ENCODE measurements around the gene ADPGK.

The ADPGK gene

GRCh38 chr15:72787526-72787925, 4.0 kb upstream of the ADPGK start:
- DNase-seq: no peak

DNA sequence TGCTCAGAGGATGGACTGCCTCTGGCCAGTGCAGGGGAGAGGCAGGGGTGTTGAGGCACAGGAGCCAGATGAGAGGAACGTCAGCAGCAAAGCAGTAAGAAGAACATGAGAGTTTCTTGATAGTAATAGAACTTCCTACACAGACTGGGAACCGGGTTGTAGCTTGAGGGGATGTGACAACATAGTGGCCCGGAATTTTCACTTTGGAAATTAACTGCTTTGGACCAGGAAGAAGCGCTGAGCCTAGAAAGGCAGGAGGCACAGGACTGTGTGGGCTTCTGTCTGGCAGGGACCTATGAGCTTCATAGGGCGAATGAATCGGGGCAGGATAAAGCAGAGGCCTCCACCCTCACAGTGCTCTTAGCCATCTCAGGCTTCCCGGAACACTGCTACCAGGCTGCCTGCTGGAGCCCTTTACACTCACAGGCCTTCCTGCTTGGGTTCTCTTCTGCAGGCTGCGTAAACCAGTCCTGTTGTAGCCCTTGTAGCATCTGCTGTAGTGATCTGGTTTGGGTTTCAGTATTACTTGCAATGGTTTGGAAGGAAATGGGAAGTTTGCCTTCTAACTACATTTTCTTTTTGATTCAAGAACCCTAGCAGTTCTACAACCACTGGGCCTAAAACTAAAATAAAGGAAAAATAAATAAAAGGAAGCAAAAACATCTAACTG, 3.3 kb upstream of the ADPGK start:
- no peak for DNase-seq

GRCh38 chr15:72786242-72786641, 2.7 kb upstream of the ADPGK start:
- no peak for DNase-seq

DNA sequence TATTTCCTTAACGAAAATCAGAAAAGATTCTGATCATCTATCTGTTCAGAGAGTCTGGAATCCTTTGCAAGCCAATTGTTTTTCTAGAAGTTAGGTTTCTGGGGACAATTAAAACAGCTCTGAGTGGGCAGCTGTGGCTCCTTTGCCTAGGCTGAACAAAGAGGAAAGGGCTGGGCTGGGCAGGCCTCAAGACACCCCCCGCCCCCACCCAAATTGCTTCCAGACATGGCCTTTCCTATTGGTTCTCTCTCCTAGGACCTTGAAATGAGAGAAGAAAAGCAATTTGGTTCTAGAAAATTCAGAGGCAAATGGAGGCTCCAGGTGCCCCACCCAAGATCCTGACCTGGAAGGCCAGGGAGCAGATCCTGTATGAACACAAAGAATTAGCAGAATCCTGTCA, 2.3 kb upstream of the ADPGK start:
- no peak for DNase-seq

DNA sequence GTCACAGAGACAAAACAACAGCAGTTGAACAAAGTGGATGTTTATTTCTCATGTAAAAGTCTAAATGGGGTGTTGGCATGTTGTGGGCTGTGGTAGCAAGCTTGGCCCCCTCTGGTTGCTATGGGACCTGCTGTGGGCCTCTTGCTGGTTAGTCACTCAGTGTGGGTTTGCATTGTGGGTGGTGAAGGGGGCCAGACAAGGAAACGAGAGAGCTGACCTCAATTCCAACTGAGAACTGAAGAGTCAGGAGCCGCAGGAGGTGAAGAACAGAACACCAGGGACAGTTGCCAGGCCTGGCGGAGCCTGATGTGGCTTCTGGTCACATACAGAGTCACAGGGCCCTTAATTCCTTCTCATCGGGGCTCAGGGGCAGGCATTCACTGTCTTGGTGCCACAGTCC, 1.9 kb upstream of the ADPGK start:
- DNase-seq: no peak

GRCh38 chr15:72784456-72784876, 908 bp upstream of the ADPGK start:
- DNase-seq: no peak

GRCh38 chr15:72783004-72783639, 436 bp downstream of the ADPGK start:
- no peak for DNase-seq

DNA sequence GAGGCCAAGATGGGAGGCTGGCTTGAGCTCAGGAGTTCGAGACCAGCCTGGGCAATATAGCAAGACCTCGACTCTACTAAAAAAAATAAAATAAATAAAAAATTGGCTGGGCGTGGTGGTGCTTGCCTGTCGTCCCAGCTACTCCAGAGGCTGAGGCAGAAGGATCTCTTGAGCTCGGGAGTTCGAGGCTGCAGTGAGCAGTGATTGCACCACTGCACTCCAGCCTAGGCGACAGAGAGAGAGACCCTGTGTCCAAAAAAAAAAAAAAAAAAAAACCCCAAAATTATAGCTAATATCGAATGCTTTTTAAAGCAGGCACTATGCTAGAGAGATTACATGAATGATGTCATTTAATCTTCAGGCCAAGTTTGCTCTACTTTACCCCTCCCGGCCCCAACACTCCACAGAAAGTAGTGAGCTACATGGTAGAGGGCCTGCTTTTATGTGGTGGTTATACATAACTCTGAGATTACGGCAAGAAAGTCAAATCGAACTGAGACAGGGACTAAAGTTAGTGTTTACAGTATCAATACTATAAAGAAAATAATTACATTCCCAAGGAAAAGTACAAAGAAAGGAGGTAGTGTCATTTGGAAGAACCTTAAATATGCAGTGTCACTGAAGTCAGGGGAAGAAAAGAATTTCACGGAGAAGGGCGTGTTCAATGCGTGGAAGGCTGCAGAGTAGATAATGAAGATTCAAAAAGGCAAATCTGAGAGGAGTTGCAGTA, 1.1 kb downstream of the ADPGK start:
- DNase-seq: no peak

GRCh38 chr15:72781631-72782030, 1.9 kb downstream of the ADPGK start:
- no peak for DNase-seq

DNA sequence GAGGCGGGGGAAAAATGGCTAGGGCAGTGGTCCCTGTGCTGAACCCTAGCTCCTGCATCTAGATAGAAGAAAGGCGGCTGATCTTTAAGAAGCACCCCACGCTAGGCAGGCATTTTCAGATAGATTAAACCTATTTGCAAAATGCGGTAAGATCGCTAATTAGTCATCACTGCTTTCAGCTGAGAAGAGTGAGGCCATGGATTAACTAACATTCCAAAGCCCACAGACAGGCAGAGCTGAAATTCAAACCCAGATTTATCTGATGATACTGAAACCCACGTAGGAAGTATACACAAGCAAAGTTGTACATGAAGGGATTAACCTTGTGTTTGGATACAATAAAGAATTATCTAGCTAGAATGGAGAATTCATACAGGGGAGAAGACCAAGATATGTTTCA, 4.8 kb downstream of the ADPGK start:
- no peak for DNase-seq

DNA sequence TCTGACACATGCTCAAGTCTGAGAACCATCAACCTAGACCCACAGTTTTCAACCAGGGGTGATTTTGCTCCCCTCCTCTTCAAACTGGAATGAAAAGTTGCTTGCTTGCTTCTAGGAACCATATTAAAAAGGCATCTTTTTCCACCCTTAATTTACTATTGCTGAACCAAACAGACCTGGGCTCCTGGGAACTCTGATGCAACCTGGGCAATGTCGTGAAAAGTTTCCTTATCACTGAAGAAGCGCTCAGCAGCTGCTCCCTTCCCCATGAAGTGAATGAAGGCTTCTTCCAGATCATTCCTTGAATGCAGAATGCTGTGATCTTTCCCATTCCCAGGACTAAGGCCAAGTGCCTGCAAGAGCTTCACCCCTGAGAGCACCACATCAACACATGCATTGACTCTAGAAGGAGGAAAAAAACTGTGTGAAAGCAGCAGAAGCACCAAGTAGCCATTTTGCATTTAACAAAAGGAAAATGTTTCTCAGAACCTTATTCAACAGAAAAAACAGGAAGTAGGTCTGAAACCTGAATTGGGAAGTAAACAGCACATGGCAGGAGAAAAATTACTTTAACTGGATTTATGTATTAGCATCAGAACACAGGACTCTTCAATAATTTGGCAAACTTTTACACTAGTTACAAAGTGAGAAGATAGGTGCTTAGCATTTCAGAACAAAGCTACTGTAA, 8.7 kb downstream of the ADPGK start:
- DNase-seq: no peak

GRCh38 chr15:72771329-72771725, 12.2 kb downstream of the ADPGK start:
- no peak for DNase-seq

GRCh38 chr15:72770673-72771328, 12.8 kb downstream of the ADPGK start:
- DNase-seq: no peak

- no peak for DNase-seq
These were observed 16.8 kb downstream of the ADPGK start for GRCh38 chr15:72766780-72767179.

- no peak for DNase-seq
These were observed 17.5 kb downstream of the ADPGK start for GRCh38 chr15:72766025-72766424.

GRCh38 chr15:72764656-72765055, 18.9 kb downstream of the ADPGK start:
- DNase-seq: no peak

DNA sequence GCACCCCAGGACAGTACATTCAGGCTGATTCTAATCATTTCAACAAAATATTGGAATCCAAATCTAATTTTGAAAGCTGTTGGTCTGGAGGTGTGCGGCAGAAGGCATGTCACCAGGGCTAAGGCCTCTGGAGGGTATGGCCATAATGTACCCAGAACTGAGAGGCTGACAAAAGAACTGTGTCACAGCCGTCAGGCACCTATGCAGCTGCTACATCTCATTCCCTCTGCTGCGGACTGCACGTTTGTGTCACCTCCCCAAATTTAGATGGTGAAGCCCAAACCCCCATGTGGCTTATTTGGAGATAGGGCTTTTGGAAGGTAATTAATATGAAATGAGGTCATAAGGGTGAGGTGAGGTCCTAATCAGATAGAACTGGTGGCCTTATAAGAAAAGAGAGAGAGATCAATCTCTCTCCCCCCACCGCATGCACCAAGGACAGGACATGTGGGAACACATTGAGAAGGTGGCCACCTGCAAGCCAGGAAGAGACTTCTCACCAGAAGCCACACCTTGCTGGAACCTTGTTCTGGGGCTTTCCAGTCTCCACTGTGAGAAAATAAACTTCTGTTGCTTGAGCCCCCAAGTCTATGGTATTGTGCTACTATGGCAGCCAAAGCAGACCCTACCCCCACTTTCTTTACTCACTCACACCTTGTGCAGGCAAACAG, 22.8 kb downstream of the ADPGK start:
- DNase-seq: no peak

GRCh38 chr15:72758182-72758581, 25.4 kb downstream of the ADPGK start:
- DNase-seq: no peak

- no peak for DNase-seq
These were observed 29.5 kb downstream of the ADPGK start for GRCh38 chr15:72754096-72754495.

- no peak for DNase-seq
These were observed 31.7 kb downstream of the ADPGK start for GRCh38 chr15:72751751-72752455.

GRCh38 chr15:72749700-72750099, 33.9 kb downstream of the ADPGK start:
- DNase-seq: no peak

DNA sequence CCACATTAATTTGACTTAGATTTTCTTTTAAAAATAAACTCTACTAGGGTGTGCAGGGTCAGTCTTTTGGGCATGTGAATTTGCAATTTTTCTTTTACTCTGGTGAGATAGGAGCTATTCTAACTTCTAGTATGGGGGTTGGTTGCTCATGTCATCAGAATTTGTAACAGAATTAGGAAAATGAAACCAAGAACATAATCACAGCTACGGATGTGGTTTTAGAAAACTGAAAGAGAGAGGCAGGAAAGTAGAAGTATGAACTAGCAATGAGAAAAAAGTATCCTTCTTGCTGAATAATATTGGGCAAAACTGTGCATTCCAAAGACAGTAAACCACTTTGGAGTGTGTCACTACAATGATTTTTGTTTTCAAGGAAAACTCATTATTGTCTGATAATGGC, 43.3 kb downstream of the ADPGK start:
- no peak for DNase-seq

Data from NCI-H774 (cell line).